HG03196 (cell line): ENCODE data around the gene SAMD8.

Source experiments
- ATAC-seq: cut with Tn5 transposase; IDR thresholded peaks from one replicate; pipeline ENCODE4 v1.9.1; 2021; ENCODE audit not compliant: unreplicated experiment

Gene SAMD8

DNA sequence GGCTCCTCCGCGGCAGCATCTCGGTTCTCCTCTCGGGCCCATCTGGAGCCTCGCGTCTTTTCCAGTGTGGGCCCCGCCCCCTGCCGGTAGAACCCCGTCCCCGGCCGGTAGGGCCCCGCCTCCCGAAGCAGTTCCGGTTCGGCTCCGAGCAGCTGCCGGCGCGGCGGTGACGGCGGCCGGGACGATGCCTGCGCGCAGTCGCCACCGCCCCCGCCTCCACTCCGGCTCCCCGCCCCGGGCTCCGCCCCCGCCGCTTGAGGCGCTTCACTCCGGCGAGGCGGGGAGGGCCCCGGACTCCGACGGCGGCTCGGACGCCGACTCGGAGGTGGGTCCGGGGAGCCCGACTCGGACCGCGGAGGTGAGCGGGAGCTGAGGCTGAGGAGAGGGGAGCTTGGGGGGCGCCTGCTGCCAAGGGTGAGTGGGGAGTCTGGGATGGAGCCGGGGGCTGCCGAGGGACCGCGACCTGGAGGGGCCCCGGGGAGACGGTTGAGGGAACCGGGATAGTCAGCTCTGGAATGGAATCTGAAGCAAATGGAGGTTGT lies at the start of gene SAMD8:
Gene SAMD8 (plus strand): TSS at position 292 of the 542 bp plus-strand sequence. CDS start 38,873 bp downstream, outside the sequence.
- ATAC-seq = peak; percentile 75

DNA sequence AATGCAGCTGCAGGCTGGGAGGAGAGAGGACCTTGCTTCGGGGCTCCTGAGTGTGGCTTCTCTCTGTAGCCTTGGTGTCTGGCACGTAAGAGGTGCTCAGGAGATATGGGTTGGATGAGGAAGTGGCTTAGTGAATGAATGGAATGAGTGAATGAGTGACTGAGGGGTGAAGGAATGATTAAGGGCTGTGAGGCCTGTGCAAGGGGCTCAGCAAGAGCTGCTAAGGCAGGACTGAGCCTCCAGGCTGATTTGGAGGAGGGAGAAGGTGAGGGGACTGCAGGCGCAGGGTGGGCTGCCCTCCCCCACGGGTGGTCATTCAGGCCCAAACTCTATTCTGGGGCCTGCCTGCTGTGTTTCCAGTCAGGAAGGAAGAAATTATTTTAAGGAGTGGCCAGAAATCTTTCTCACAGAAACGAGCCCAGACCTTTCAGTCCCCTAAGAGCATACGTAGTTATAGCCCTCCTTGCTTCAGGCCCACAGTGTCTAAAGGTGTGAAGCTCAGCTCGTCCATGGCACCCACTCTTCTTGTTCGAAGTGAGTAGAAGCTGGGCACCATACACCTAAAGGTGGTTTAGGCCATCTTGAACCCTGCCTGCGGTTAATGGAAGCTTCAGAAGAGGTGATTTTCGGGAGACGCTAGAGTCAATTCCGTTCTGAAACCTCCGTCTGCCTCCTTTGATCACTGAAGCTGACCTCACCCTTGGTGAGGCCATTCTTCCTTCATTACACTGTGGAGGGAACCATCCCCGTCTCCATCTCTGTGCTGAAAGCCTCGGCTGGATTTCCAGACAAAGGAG lies 49.5 kb upstream of the SAMD8 start:
- no peak for ATAC-seq

DNA sequence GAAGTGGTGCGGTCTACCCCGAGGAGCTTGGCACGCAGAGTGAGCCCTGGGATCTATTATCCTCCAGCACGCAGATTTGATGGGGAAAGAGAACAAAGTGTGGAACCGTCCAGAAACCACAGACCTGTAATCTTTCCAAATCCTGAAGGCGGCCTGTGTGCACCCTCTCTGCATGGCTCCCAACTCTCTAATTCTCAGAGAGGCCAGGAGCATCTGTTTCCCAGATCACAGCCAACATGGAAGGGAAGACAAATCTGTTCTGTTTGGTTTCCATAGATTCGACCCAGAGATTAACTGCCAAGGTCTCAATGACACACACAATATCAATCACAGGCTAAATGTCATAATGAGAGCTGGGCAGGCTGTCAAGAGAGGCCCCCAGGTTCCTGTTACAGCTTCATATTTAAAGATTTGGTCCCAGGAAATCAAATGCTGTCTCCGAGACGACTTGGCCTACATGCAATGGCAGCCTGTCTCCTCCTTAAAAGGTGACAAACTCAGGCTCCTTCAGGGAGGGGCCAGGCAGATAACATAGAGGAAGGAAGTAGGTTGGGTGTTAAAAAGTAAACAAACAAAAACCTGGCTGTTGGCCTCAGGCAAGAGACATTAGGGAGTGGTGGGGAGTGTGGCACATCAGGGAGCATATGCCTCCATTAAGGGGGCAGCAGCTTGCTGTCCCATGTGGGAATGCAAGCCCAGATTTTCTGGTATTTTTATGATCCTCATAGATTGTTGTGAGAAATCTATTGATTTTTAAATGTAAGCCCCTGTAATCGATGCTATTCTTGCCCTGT lies 48.8 kb upstream of the SAMD8 start:
- no peak for ATAC-seq

DNA sequence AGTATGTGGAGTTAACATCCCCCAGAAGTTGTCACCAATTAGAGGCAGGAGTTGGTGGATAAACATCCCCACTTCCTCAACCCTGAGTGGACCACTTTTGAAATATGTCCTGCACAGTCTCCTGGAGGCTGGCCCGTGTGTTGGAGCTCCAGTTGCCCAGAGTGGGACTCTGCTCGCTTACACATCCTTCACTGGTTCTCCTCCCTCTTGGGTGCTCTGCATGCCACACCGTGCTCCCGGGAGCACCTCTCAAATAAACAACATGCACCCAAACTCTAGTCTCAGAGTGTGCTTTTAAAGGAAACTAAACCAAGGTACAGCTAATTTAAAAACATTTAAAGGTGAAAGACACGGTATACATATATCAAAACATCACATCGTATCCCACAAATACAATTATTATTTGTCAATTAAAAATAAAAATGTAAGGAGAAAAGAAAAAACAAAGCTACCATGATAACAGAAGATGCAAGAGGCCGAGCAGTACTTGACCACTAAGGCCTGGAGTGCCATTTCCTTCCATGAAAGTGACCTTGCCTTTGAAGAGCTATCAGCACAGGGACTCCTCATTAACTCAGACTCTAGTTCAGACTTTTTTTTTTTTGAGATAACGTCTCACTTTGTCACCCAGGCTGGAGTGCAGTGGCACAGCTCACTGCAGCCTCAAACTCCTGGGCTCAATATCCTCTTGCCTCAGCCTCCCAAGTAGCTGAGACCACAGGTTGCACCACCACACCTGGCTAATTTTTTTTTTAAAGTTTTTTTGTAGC lies 47.8 kb upstream of the SAMD8 start:
- ATAC-seq = no peak

DNA sequence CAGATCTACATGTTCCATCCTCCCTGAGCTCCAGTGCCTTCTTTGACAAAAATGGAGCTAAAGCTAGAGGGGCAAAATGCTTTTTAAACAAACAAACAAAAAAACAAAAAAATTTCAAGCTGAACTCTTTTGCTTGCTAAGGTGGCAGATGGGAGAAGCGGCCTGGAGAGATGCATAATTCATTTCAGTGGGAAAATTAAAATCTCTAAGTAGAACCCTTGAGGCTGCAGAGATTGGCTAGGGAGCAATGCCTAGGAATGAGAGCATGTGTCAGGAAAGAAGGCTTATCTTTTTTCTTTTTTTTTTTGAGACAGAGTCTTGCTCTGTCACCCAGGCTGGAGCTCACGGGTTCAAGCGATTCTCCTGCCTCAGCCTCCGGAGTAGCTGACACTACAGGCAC lies 46.4 kb upstream of the SAMD8 start:
- ATAC-seq = no peak

DNA sequence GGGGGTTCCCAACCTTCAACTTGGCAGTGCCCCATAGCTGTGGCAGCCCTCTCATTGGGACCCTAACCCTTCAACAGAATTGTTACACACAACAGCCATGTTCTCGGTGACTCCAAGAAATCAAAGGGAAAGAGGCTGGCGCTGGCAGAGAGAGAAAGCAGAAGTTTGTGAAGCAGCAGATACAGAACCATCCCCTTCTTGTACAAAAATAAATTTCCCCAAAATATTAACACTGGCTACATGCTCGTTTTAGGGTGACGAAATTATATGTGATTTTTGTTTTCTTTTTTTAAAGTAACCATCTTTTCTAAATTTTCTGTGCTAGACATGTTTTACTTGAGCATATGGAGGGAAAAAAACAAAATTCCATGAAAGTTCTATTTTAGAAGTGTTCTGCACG lies 45.2 kb upstream of the SAMD8 start:
- no peak for ATAC-seq

DNA sequence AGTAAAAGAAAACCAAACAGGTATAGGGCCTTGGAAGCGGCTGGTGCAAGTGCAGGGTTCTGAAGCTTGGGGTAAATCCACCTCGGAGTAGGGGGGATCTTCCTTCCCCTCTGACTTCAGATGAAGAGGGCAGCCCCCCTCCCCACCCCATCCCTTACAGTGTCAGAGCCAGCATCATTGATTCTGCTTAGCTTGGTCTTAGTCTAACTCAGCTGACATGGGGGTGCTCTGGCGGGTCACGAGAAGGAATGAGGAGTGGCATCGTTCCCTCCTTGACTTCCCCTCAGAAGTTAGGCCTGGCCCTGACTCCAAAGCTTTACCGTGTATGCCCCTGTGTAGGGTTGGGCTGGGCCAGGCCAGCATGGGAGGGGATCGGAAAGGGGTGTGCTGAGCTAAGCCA lies 44.2 kb upstream of the SAMD8 start:
- no peak for ATAC-seq

DNA sequence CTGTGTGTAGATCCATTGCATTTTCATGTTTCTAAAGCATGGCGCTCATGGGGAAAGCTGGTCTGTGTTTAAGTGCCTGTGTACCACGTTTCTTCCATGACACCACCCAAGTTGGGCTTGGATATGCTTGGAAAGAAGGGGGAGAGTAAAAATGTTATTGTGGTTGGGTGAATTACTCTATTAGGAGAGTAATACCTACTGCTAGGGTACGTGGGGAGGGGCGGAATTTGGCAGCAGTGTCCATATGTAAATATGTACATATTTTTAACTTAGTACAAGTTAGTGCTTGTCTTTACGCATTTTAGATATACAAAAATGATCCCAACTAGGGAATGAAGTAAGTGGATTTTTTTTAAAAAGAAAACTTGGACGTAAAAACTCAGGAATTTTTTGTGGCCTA lies 42.9 kb upstream of the SAMD8 start:
- ATAC-seq = no peak

DNA sequence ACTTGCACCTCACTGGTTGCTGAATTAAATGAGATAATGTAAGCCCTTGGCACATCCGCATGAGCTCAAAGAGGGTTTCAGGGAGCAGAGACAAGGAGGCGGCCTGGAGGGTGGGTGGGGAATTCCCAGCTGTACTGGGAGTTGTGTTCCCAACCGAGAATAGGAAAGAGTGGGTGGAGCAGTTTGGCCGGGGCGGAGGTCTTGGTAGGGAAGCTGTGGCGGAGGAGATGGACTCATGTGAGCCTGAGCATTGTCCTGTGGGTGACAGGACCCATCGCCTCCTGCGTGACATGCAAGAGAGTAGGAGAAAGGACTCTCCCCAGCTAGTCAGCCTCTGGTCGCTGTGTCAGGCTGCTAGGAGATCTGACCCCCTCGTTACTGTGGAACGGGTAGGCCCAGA lies 41.0 kb upstream of the SAMD8 start:
- no peak for ATAC-seq

DNA sequence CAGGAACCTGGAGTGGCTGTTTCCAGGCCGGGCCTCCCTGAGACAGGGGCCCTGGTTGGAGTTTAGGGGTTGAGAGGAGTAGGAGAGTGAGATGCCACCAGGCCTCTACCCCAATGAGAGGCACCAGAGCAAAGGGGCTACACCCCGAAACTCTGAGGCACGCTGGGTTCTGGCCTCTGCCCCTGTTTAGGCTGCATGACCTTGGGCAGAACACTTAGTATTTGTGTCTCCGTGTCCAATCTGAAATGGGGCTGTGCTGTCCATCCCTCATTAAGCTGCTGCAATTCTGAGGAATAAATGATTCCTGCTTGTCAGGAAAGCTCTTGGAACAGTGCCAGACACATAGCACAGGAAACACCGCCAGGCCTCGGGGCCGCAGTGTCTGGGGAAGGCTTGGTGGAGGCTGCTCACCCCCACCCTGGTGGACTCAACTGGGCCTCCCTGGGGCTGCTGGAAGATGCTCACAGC lies 40.5 kb upstream of the SAMD8 start:
- ATAC-seq = no peak

DNA sequence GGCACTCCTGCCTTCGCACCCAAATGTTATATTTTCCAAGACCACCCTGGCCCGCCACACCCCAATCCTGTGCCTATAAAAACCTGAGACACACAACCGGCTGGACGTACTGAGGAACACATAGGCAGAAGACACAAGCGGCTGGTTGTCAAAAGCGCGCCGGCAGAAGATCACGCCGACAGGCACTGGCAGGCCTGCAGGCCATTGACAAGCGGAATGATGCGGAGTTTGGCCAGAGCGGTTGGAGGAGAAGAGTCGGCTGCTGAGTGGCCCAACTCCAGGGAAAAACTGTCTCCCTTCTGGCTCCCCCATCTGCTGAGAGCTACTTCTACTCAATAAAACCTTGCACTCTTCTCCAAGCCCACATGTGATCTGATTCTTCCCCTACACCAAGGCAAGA lies 39.7 kb upstream of the SAMD8 start:
- ATAC-seq = no peak

DNA sequence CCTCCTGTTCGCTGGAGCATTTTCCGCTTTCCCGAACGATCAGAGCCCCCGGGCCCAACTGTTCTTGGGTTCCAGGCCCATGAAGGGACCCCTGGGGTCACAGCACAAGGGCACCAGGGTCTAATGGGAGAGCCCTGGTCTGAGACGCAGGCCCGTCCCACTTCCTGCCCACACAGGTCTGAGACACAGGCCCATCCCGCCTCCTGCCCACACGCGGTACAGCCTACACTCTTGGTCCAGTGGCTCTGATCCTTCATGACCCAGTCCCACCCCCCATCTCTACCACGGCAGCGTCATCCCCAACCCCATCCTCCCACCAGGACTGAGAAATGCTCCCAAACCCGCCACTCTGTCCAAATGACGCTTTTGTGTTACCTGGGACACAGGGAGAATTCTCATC lies 38.7 kb upstream of the SAMD8 start:
- ATAC-seq = no peak

DNA sequence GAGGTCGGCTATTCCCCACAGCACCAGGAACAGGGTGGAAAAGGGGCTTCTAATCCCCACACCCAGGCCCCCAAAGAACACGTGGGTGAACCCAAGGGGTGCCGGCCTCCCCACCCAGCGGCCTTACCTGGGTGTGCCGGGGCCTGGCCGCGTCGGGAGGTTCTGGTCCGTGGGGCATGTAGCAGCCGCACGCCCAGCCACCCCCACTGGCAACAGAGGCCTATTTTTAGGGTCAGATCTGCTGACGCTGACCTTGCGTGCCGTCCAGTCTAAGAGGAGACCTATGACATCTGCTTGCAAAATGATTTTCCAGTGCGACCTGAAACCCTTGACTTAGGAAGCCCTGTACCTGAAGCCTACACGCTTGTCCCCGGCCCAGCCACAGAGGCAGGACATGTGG lies 38.0 kb upstream of the SAMD8 start:
- ATAC-seq = no peak

DNA sequence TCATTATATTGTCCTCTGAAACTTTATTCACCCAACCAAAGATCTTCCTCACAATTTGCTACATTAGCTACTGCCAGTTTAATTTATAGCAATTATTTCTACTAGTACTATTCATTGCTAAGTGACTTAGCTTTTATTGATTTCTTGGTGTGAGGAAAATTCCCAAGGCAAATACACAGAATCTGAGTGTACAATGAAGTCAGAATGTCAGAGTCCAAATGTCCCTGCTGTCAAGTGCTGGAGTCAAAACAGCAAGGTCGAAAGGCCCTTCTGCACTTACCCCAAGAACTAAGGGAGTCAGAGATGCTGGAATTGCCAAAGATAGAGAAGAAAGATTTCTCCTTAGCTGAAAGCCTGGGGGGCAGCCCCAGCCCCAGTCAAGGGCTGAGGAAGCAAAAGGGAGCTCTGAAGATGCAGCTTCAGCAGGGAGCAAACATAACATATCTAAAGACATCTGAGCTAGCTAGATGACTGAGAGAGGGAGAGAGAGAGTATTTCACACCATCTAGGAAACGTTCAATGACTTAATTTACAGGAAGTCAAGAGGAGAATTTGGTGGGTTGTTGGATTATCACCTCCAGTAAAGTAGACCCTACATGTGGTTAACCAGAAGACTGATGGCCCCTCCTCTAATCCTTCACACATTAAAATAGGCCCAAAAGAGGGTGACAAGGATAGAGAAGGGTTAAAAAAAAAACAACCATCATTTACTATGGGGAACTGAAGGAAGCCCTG lies 36.6 kb upstream of the SAMD8 start:
- no peak for ATAC-seq

DNA sequence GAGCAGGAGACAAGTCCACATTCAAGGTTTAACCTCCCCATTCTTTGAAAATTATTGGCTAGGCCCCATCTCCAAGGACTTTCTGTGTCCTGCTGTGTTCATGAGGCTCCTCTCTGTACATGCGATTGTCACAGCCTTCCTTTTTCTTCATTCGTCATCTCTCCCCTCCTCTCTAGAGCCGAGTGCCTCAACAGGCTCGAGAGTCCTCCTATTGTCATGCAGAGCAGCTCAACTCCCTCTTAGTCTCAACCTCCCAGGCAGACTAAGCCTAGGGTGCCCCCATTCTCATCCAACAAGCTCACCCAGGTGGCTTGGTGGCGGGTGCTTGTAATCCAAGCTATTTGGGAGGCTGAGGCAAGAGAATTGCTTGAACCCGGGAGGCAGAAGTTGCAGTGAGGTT lies 35.1 kb upstream of the SAMD8 start:
- ATAC-seq = no peak

DNA sequence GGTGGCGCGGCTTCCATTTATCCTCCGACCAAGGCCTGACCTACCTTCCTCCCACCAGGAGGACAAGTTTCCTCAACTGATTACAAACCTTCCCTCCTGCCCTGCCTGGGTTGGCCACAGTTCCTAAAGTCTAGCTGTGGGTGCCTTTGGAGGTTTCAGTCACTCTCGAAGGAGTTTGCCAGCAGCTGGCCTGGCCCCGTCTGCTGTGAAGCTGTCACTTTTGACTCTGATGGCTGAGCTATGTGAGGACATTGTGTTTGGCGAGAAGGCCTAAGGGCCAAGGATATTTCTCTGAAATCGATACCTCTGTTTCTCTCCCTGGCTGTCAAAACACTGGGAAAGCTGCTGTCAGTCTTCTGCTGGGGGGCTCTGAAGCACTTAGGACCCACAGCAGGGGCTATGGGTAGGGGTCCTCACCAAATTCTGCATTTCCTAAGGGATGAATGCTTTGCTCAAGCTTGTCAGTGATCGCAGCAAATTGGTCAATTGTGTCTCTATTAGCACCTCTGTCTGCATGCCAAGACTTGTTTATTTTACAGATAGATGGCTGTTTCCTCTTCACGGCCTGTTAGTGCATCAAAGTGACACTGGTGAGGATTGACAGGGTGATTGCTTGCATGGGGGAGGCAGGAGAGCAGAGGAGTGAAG lies 31.9 kb upstream of the SAMD8 start:
- ATAC-seq = no peak

DNA sequence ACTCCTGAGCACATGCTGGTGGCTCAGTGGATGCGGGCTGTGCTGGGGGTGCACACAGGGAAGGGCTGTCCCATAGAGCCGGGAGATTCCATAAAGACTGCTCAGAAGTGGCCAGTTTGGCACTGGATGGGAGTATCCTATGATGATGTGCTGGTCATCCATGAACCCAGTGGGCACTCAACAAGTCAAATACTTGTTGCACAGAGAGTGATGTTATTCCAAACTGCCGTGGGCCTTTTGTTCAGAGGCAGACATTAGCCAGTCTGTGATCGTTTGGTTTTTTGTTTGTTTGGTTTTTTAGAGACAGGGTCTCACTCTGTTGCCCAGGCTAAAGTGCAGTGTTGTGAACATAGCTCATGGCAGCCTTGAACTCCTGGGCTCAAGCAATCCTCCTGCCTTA lies 30.9 kb upstream of the SAMD8 start:
- no peak for ATAC-seq

DNA sequence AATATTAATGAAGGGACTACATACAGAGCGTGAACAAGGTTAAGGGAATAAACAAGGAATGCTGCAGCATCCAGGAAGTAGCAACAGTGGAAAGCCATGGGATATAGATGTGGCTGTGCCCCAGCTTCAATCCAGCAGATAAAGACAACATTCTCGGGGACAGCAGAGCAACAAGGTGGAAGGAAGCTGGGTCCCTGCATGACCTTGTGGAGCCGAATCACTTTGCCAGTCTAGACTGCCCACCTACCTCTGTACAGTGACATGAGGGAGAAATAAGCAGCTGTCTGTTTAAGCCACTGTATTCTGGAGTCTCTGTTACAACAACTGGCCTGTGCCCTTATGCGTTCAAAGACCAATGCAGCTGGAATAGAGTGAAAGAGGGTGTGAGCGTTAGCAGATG lies 30.1 kb upstream of the SAMD8 start:
- no peak for ATAC-seq

DNA sequence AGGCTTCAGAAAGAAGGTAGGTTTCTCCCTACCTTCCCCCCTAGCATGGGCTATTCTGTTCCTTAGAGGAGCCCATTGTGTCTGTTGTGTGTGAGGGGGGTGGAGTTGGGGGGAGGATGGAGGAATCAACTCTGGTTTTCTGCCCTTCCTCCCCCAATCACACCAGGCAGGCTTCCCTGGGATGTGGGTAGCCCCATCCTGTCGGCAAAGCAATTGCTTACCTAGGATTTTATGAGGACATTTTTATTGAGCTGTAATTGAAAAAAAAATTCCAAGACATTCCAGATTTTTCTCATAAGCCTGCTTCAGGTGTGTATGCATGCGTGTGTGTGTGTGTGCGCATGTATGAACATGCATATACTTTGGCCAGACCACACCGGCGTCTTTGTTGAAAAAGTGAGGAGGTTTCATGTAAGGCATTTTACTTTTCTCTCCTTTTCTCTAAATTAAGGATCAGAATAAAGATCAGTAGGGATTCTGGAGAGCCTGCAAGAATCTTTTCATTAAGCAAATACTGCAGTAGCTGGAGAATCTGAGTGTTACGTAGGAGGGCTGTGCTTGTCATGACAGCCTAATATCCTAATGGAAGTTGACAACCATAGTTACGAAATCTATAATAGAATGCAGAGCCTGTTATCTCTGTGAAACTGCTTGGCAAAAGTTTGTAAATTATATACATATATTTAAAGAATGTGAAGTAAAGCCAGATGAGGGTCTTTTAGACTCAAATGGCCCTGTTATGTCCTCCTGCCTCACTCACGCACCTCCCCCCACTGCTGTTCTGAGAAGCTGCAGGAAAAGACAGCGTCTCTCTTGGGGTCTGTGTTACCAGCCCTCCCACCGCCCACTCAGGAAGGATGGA lies 27.3 kb upstream of the SAMD8 start:
- ATAC-seq = no peak
